ENCODE results near the gene ZNF628. TPM values are rescaled to one million over a fixed set of nuclear protein-coding genes. Genes with fewer than 3 reads are reported as not detected.

The ZNF628 gene
- total RNA-seq, 2 donors from 2014 or later, result 9.9 to 12.6 TPM

DNA sequence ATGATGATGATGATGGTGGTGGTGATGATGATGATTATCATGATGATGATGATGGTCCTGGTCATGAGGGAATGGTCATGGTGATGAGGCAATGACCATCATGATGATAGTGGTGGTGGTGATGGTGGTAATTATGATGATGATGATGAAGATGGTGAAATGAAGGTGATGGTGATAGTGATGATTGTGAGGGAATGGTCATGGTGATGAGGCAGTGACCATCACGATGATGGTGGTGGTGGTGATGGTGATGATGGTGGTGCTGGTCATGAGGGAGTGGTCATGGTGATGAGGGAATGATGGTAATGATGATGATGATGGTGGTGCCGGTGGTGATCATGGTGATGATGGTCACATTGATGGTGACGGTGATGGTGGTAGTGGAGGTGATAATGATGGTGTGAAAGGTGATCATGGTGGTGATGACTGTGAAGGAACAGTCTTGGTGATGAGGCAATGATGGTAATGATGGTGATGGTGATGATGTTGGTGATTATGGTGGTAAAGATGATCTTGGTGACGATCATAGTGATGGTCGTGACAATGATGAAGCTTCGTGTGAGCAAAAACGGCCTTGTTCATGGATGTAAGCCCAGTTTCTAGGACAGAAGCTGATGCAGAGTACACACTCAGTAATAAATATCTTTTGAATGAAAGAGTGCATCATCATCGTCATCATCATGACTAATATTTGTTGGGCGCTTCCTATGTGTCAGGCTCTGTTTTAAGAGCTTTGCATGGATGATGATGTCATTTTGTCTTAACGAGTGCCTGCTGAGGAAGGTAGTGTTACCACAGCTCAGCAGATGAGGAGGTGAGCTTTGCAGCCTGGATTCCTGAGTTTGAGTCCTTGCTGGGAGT, 43.3 kb downstream of the ZNF628 start:
- Histone ChIP-seq H3K36me3 (ENCODE audit: control insufficient read depth, insufficient read depth, low read length) (no peaks in the 10 kb centered on the region), H3K27me3 (ENCODE audit: control insufficient read depth, insufficient read depth, low read length, poor library complexity, severe bottlenecking) (no peaks in the 10 kb centered on the region), H3K27ac (ENCODE audit: low read depth, low read length) (no peak overlapping the region), H3K9ac (ENCODE audit: extremely low read depth, low read length, poor library complexity, severe bottlenecking) (no peak overlapping the region), H3K9me3 (ENCODE audit: control insufficient read depth, low read length) (no peaks in the 10 kb centered on the region), H3K4me1 (ENCODE audit: control insufficient read depth, insufficient read depth, low read length) (no peaks in the 10 kb centered on the region), H3K4me3 (ENCODE audit: low read length) (no peak overlapping the region)
- WGBS, 2 experiments (ENCODE audit: insufficient coverage in 1 of 2, insufficient read length in 1 of 2), result 87 to 97% methylated on average over 8 to 10 of the region's 10 CpGs
- Mint-ChIP-seq H3K4me1 (no peaks in the 10 kb centered on the region), H3K27ac (no peak overlapping the region), H3K9me3 (no peaks in the 10 kb centered on the region), H3K36me3 (ENCODE audit: low read depth) (no peaks in the 10 kb centered on the region), H3K27me3 (ENCODE audit: insufficient read depth) (peaks cover 29% of the 10 kb centered on the region), H3K4me3 (no peak overlapping the region)
- DNase-seq, result no peak
- TF ChIP-seq, protein P1, sequence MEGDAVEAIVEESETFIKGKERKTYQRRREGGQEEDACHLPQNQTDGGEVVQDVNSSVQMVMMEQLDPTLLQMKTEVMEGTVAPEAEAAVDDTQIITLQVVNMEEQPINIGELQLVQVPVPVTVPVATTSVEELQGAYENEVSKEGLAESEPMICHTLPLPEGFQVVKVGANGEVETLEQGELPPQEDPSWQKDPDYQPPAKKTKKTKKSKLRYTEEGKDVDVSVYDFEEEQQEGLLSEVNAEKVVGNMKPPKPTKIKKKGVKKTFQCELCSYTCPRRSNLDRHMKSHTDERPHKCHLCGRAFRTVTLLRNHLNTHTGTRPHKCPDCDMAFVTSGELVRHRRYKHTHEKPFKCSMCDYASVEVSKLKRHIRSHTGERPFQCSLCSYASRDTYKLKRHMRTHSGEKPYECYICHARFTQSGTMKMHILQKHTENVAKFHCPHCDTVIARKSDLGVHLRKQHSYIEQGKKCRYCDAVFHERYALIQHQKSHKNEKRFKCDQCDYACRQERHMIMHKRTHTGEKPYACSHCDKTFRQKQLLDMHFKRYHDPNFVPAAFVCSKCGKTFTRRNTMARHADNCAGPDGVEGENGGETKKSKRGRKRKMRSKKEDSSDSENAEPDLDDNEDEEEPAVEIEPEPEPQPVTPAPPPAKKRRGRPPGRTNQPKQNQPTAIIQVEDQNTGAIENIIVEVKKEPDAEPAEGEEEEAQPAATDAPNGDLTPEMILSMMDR (conservative IDR thresholded peaks at IDR 0.05), result no peak

DNA sequence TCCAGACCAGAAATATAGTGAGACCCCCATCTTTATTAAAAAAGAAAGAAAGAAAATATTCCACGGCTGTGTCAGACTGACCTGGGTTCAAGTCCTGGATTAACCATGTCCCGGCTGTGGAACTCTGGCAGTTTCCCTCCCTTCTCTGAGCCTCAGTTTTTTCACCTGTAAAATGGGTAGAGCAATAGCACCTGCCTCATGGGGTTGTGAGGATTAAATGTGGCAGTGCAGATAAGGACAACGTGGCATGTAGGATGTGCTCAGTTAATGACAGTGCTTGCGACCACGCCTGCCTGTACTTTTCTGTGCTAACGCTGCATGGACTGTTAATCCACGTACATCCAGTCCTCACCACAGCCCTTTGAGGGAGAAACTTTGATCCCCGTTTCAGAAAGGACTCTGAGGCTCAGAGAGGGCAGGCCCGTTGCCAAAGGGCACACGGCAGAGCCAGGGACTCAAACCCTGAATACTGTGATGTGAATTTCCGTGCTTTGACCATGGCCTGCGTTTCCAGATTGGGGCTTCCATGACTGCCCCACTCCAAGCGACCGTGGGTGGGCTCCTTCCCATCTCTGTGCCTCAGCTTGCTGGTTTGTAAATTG, 44.4 kb downstream of the ZNF628 start:
- Mint-ChIP-seq H3K36me3 (ENCODE audit: low read depth) (no peaks in the 10 kb centered on the region), H3K27me3 (ENCODE audit: insufficient read depth) (peaks cover 21% of the 10 kb centered on the region), H3K27ac (no peak overlapping the region), H3K9me3 (no peaks in the 10 kb centered on the region), H3K4me1 (peaks cover 3% of the 10 kb centered on the region), H3K4me3 (no peak overlapping the region)
- no peak overlapping the region for H3K4me3 ChIP-seq (ENCODE audit: low read length)
- H3K36me3 ChIP-seq (ENCODE audit: control insufficient read depth, insufficient read depth, low read length), result no peaks in the 10 kb centered on the region
- DNase-seq, result no peak
- TF ChIP-seq, protein P1 (conservative IDR thresholded peaks at IDR 0.05), result no peak
- no peak overlapping the region for H3K27ac ChIP-seq (ENCODE audit: low read depth, low read length)
- no peak overlapping the region for H3K9ac ChIP-seq (ENCODE audit: extremely low read depth, low read length, poor library complexity, severe bottlenecking)
- whole genome bisulfite sequencing, 2 experiments (ENCODE audit: insufficient coverage in 1 of 2, insufficient read length in 1 of 2), result 90 to 92% methylated on average over 12 to 14 of the region's 14 CpGs
- H3K27me3 ChIP-seq (ENCODE audit: control insufficient read depth, insufficient read depth, low read length, poor library complexity, severe bottlenecking), result no peaks in the 10 kb centered on the region
- H3K9me3 ChIP-seq (ENCODE audit: control insufficient read depth, low read length), result no peaks in the 10 kb centered on the region
- H3K4me1 ChIP-seq (ENCODE audit: control insufficient read depth, insufficient read depth, low read length), result peaks cover 4% of the 10 kb centered on the region

DNA sequence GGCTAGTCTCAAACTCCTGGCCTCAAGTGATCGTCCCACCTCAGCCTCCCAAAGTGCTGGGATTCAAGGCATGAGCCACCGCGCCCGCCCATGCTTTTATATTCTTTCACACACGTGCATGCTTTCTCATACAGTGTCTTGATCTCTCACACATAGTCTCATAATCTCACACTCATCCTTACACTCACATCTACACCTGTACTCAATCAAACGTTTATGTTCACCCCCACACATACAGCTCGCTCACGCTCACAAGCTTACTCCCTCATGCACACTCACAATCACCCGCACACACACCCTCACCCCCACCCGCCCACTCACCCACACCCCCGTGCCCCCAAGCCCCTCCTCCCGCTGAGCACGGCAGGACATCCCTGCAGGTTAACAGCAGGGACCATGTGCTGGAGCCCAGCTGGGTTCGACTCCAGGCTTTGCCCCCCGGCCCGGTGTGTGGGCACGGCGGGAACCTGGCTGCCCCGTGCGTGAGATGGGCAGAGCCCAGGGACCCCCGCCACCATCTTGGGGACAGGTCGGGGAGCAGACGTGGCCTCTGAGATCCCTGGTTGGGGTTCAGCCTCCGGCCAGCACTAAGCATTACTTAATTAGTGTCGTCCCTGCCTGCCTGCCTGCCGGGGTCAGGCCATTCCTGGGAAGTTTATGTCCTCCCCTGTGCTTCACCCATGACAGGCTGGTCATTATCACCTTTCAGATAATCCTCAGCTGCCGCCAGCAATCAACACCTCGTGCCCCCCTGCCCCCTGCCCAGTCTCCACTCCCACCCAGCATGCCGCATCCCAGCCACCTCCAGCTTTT, 49.1 kb downstream of the ZNF628 start:
- H3K36me3 Mint-ChIP-seq (ENCODE audit: low read depth), result peaks cover 3% of the 10 kb centered on the region
- H3K27me3 Mint-ChIP-seq (ENCODE audit: insufficient read depth), result peaks cover 13% of the 10 kb centered on the region
- peak; percentile 92 for DNase-seq
- Histone ChIP-seq H3K36me3 (ENCODE audit: control insufficient read depth, insufficient read depth, low read length) (no peaks in the 10 kb centered on the region), H3K27me3 (ENCODE audit: control insufficient read depth, insufficient read depth, low read length, poor library complexity, severe bottlenecking) (no peaks in the 10 kb centered on the region), H3K4me3 (ENCODE audit: low read length) (no peak overlapping the region), H3K9me3 (ENCODE audit: control insufficient read depth, low read length) (no peaks in the 10 kb centered on the region), H3K27ac (ENCODE audit: low read depth, low read length) (no peak overlapping the region), H3K9ac (ENCODE audit: extremely low read depth, low read length, poor library complexity, severe bottlenecking) (no peak overlapping the region), H3K4me1 (ENCODE audit: control insufficient read depth, insufficient read depth, low read length) (peaks cover 15% of the 10 kb centered on the region)
- WGBS, 2 experiments (ENCODE audit: insufficient coverage in 1 of 2, insufficient read length in 1 of 2), result 61 to 68% methylated on average over 21 to 27 of the region's 29 CpGs
- H3K4me1 Mint-ChIP-seq, result peaks cover 3% of the 10 kb centered on the region
- TF ChIP-seq, protein P1 (conservative IDR thresholded peaks at IDR 0.05), result no peak
- no peak overlapping the region for H3K27ac Mint-ChIP-seq
- H3K9me3 Mint-ChIP-seq, result no peaks in the 10 kb centered on the region
- H3K4me3 Mint-ChIP-seq, result peak overlapping the region; percentile 23
